Esophagus muscularis mucosa (tissue), 4 donors: ENCODE data around the gene G0S2. TPM values are rescaled to one million over a fixed set of nuclear protein-coding genes. Genes with fewer than 3 reads are reported as not detected.

ENCODE experiments used
- DNase-seq: peaks from one replicate; pipeline ENCODE4 v3.0.0-alpha.2; 2017; ENCODE audit errors: extremely low spot score
- H3K27ac ChIP-seq, 4 donors: fragments of 200-600 bp; sonication (generic); replicated peaks in 1 of 4; 1 replicate in 3 of 4; 2 replicates in 1 of 4; pipeline ENCODE4 v1.5.1; 2016 to 2019; ENCODE audit warnings: mild to moderate bottlenecking in 1 of 4
- H3K27me3 ChIP-seq, 4 donors: fragments of 200-600 bp; sonication (generic); one replicate each; pipeline versions ENCODE4 v1.5.1 to v1.6.0; 2016 to 2019
- H3K36me3 ChIP-seq, 4 donors: fragments of 200-600 bp; sonication (generic); one replicate each; pipeline ENCODE4 v1.5.1; 2016 to 2019
- H3K4me1 ChIP-seq, 4 donors: fragments of 200-600 bp; sonication (generic); one replicate each; pipeline ENCODE4 v1.5.1; 2016 to 2019
- H3K4me3 ChIP-seq, 4 donors: fragments of 200-600 bp; sonication (generic); 1 replicate in 2 of 4; 2 replicates in 2 of 4; pipeline ENCODE4 v1.5.1; 2016 to 2019; ENCODE audit warnings: mild to moderate bottlenecking in 4 of 4, moderate library complexity in 1 of 4
- H3K9me3 ChIP-seq, 4 donors: fragments of 200-600 bp; sonication (generic); 1 replicate in 3 of 4; 2 replicates in 1 of 4; pipeline ENCODE4 v1.5.1; 2016 to 2019
- CTCF ChIP-seq, 3 experiments: fragments of 200-600 bp in 2 of 3; fragments of 450-650 bp in 1 of 3; sonication (generic) in 2 of 3; IDR thresholded peaks; one replicate each; pipeline ENCODE4 v1.5.1; 2017 to 2019; ENCODE audit warnings: antibody characterized with exemption in 3 of 3, mild to moderate bottlenecking in 2 of 3, moderate library complexity in 1 of 3
- EP300 ChIP-seq: sonication (generic); formaldehyde crosslinking; IDR thresholded peaks from one replicate; pipeline ENCODE4 v1.6.1; 2017; ENCODE audit warnings: antibody characterized with exemption
- POLR2A ChIP-seq: fragments of 450-650 bp; IDR thresholded peaks from one replicate; pipeline ENCODE4 v1.6.1; 2017; ENCODE audit warnings: antibody characterized with exemption, moderate library complexity, mild to moderate bottlenecking, low read depth
- POLR2AphosphoS5 ChIP-seq, 2 donors: sonication (generic); formaldehyde crosslinking; IDR thresholded peaks; one replicate each; pipeline ENCODE4 v1.6.1; 2017; ENCODE audit warnings: antibody characterized with exemption in 2 of 2
- WGBS: methylation state at CpG from one replicate; pipeline ENCODE4 v1.1.5; 2018; 5-methylcytosine and 5-hydroxymethylcytosine counted together
- intact Hi-C: fragments of 100-400 bp; cut with DNase I; formaldehyde crosslinking; loops from one replicate; pipeline ENCODE4 v1.15.1; 2023
- total RNA-seq, 4 donors: library from RNA; depleted of rRNA; stranded (reverse); fragments of >200 nt; gene quantifications; one replicate each; pipeline versions ENCODE4 v1.1.0 to v1.2.1, GENCODE V29; 2016

Gene G0S2
- total RNA-seq, 4 donors from 2014 or later = 4.9 to 28.5 (median 17.4) TPM

GRCh38 chr1:209706622-209707021 lies 31.4 kb downstream of the G0S2 start:
- TF ChIP-seq POLR2A = no peak
- no peak for TF ChIP-seq EP300
- TF ChIP-seq CTCF (IDR thresholded peaks at IDR 0.05) = no peak
- TF ChIP-seq POLR2AphosphoS5 (IDR thresholded peaks at IDR 0.05) = no peak
- intact Hi-C loops = no loop called here
- H3K9me3 ChIP-seq = no peaks in the 10 kb centered on the region

GRCh38 chr1:209707308-209707707 lies 32.1 kb downstream of the G0S2 start:
- Histone ChIP-seq H3K4me1 (peaks cover 0 to 3% (median 0%) of the 10 kb centered on the region in 4 donors), H3K9me3 (no peaks in the 10 kb centered on the region), H3K36me3 (no peaks in the 10 kb centered on the region), H3K4me3 (no peak overlapping the region), H3K27ac (no peak overlapping the region), H3K27me3 (no peaks in the 10 kb centered on the region)
- TF ChIP-seq POLR2A = no peak
- no peak for TF ChIP-seq CTCF (IDR thresholded peaks at IDR 0.05)
- WGBS = 100% methylated on average over 1 of the region's 1 CpG
- intact Hi-C loops = no loop called here
- no peak for DNase-seq

More at GRCh38 chr1:209706622-209707021, 31.4 kb downstream of the G0S2 start:
- H3K27me3 ChIP-seq = no peaks in the 10 kb centered on the region
- no peak for DNase-seq
- H3K4me3 ChIP-seq = no peak overlapping the region
- 100% methylated on average over 3 of the region's 3 CpGs for WGBS
- H3K36me3 ChIP-seq = no peaks in the 10 kb centered on the region
- peaks cover 0 to 3% (median 0%) of the 10 kb centered on the region in 4 donors for H3K4me1 ChIP-seq
- H3K27ac ChIP-seq = no peak overlapping the region

- WGBS = 63% methylated on average over 4 of the region's 4 CpGs
- intact Hi-C loops = no loop called here
- Histone ChIP-seq H3K27me3 (no peaks in the 10 kb centered on the region), H3K36me3 (no peaks in the 10 kb centered on the region), H3K9me3 (no peaks in the 10 kb centered on the region), H3K4me3 (no peak overlapping the region), H3K4me1 (peaks cover 0 to 3% (median 0%) of the 10 kb centered on the region in 4 donors), H3K27ac (no peak overlapping the region)
- no peak for DNase-seq
- no peak for TF ChIP-seq EP300
Observed at GRCh38 chr1:209708297-209708696, 33.1 kb downstream of the G0S2 start.

GRCh38 chr1:209710093-209710492 lies 34.9 kb downstream of the G0S2 start:
- DNase-seq = no peak
- WGBS = 79% methylated on average over 2 of the region's 2 CpGs
- TF ChIP-seq POLR2A = no peak
- TF ChIP-seq EP300 = no peak
- TF ChIP-seq POLR2AphosphoS5 (IDR thresholded peaks at IDR 0.05) = no peak
- no peak for TF ChIP-seq CTCF (IDR thresholded peaks at IDR 0.05)
- no peak overlapping the region for H3K4me3 ChIP-seq
- H3K36me3 ChIP-seq = no peaks in the 10 kb centered on the region
- H3K4me1 ChIP-seq = no peaks in the 10 kb centered on the region
- no peaks in the 10 kb centered on the region for H3K27me3 ChIP-seq
- no peak overlapping the region for H3K27ac ChIP-seq
- H3K9me3 ChIP-seq = no peaks in the 10 kb centered on the region
- intact Hi-C loops = no loop called here

- intact Hi-C loops = no loop called here
- no peak overlapping the region for H3K4me3 ChIP-seq
- H3K9me3 ChIP-seq = no peaks in the 10 kb centered on the region
- DNase-seq = no peak
- no peak for TF ChIP-seq POLR2A
- TF ChIP-seq POLR2AphosphoS5 (IDR thresholded peaks at IDR 0.05) = no peak
- no peak for TF ChIP-seq EP300
- no peak for TF ChIP-seq CTCF (IDR thresholded peaks at IDR 0.05)
- WGBS = 87% methylated on average over 3 of the region's 3 CpGs
- no peak overlapping the region for H3K27ac ChIP-seq
- no peaks in the 10 kb centered on the region for H3K4me1 ChIP-seq
- H3K27me3 ChIP-seq = no peaks in the 10 kb centered on the region
- no peaks in the 10 kb centered on the region for H3K36me3 ChIP-seq
Observed at GRCh38 chr1:209710847-209711246, 35.6 kb downstream of the G0S2 start.
